Hindlimb muscle (tissue), 1 donor: ENCODE results near the gene TCF7L2. TPM values are rescaled to one million over a fixed set of nuclear protein-coding genes. Genes with fewer than 3 reads are reported as not detected.

Experiments
- DNase-seq: peaks from one replicate; pipeline ENCODE4 v3.0.0-alpha.2; 2013
- polyA plus RNA-seq: library from polyadenylated mRNA; unstranded; fragments of 120-200 nt; gene quantifications from one replicate; pipeline ENCODE4 v1.2.1, GENCODE V29; 2013; ENCODE audit not compliant: insufficient read length

The TCF7L2 gene
- polyA plus RNA-seq, 1 donor = 55.8 TPM

GRCh38 chr10:112948196-112948595, 1.9 kb upstream of the TCF7L2 start:
- no peak for DNase-seq

- DNase-seq = no peak
Measured at GRCh38 chr10:112949143-112949823, 764 bp upstream of the TCF7L2 start.

- DNase-seq = no peak
Measured at GRCh38 chr10:112950714-112951358, 789 bp downstream of the TCF7L2 start.

GRCh38 chr10:112951359-112952281, 1.6 kb downstream of the TCF7L2 start:
- DNase-seq = peak; percentile 82

GRCh38 chr10:112952282-112953173, 2.5 kb downstream of the TCF7L2 start:
- no peak for DNase-seq

- DNase-seq = no peak
Measured at GRCh38 chr10:112953174-112954159, 3.4 kb downstream of the TCF7L2 start.

GRCh38 chr10:112954974-112955581, 5.0 kb downstream of the TCF7L2 start:
- DNase-seq = no peak

- peak; percentile 66 for DNase-seq
Measured at GRCh38 chr10:112955582-112956421, 5.8 kb downstream of the TCF7L2 start.

- DNase-seq = no peak
Measured at GRCh38 chr10:112956631-112957350, 6.7 kb downstream of the TCF7L2 start.

- DNase-seq = no peak
Measured at GRCh38 chr10:112957640-112958092, 7.6 kb downstream of the TCF7L2 start.

GRCh38 chr10:112958275-112958995, 8.4 kb downstream of the TCF7L2 start:
- peak; percentile 69 for DNase-seq

GRCh38 chr10:112959207-112959838, 9.3 kb downstream of the TCF7L2 start:
- DNase-seq = no peak

- no peak for DNase-seq
Measured at GRCh38 chr10:112960151-112960681, 10.2 kb downstream of the TCF7L2 start.

- DNase-seq = no peak
Measured at GRCh38 chr10:112961609-112962008, 11.6 kb downstream of the TCF7L2 start.

- DNase-seq = no peak
Measured at GRCh38 chr10:112962343-112962742, 12.3 kb downstream of the TCF7L2 start.

- no peak for DNase-seq
Measured at GRCh38 chr10:112963835-112964234, 13.8 kb downstream of the TCF7L2 start.

GRCh38 chr10:112964482-112964881, 14.4 kb downstream of the TCF7L2 start:
- no peak for DNase-seq
